GM12878 (cell line): ENCODE measurements around the gene ACSM6. TPM values are rescaled to one million over a fixed set of nuclear protein-coding genes. Genes with fewer than 3 reads are reported as not detected.
A peak's percentile ranks its signal among the peaks of the same experiment; 100 is the strongest.

Experiments
- ATAC-seq: fragments of 200-7000 bp; cut with Tn5 transposase; 3 replicates; pipeline ENCODE4 v1.9.1; 2020; ENCODE audit warnings: mild to moderate bottlenecking, moderate library complexity
- BruUV-seq: library from RNA; stranded (reverse); fragments of 400-500 nt; replicated peaks from 2 replicates; lab custom pipeline; 2021; lab: Mats Ljungman, UMichigan
- CTCF ChIA-PET: fragments of 300-600 bp; sonication (Branson Sonifier 250); formaldehyde crosslinking; extraction: SDS; loops from one replicate; lab custom pipeline; 2021; ENCODE audit warnings: inconsistent platforms; lab: Yijun Ruan, JAX
- POLR2A ChIA-PET: fragments of 350-600 bp; formaldehyde crosslinking; extraction: SDS; loops from one replicate; lab custom pipeline; 2021; ENCODE audit warnings: inconsistent platforms; lab: Charles Lee
- RAD21 ChIA-PET: fragments of 300-600 bp; sonication (Branson Sonifier 250); formaldehyde crosslinking; loops from one replicate; lab custom pipeline; 2023; ENCODE audit warnings: antibody characterized with exemption; ENCODE audit not compliant: unreplicated experiment; lab: Charles Lee
- SMC1A ChIA-PET: fragments of 300-600 bp; sonication (Branson Sonifier 250); formaldehyde crosslinking; loops from one replicate; lab custom pipeline; 2023; ENCODE audit not compliant: unreplicated experiment, uncharacterized antibody; lab: Charles Lee
- DNase-seq: peaks from one replicate; pipeline ENCODE4 v3.0.0-alpha.2; 2011; ENCODE audit warnings: low read depth, low spot score
- FAIRE-seq: peaks from 3 replicates; lab custom pipeline; 2011; peaks lifted over from hg19 to GRCh38; lab: Jason Lieb, UNC
- H2AFZ ChIP-seq: 2 replicates; pipeline ENCODE4 v1.6.0; 2011; ENCODE audit warnings: low read depth, low read length, control low read depth; ENCODE audit not compliant: control insufficient read depth
- H3K27ac ChIP-seq: 2 replicates; pipeline ENCODE4 v1.5.1; 2011; ENCODE audit warnings: control low read depth; ENCODE audit not compliant: control insufficient read depth, insufficient read depth
- H3K27me3 ChIP-seq, 2 experiments: replicated peaks in 1 of 2; 2 replicates each; pipeline versions ENCODE4 v1.6.0 to v1.6.1; 2011; ENCODE audit warnings: low read length in 1 of 2; ENCODE audit not compliant: control insufficient read depth in 2 of 2, insufficient read depth in 2 of 2
- H3K36me3 ChIP-seq, 2 experiments: 2 replicates each; pipeline ENCODE4 v1.5.1; 2011; ENCODE audit warnings: low read length in 1 of 2; ENCODE audit not compliant: control insufficient read depth in 2 of 2, insufficient read depth in 2 of 2
- H3K4me1 ChIP-seq: 2 replicates; pipeline ENCODE4 v1.6.1; 2011; ENCODE audit warnings: mild to moderate bottlenecking, low read length, moderate library complexity, mixed read lengths; ENCODE audit not compliant: control insufficient read depth, insufficient read depth
- H3K4me2 ChIP-seq: 2 replicates; pipeline ENCODE4 v1.6.0; 2011; ENCODE audit warnings: control low read depth; ENCODE audit not compliant: control insufficient read depth, insufficient read depth
- H3K4me3 ChIP-seq: fragments of 200-600 bp; sonication (generic); 2 replicates; pipeline ENCODE4 v1.5.1; 2016
- H3K79me2 ChIP-seq: 2 replicates; pipeline ENCODE4 v1.6.0; 2011; ENCODE audit warnings: low read length; ENCODE audit not compliant: control insufficient read depth, insufficient read depth
- H3K9ac ChIP-seq: 2 replicates; pipeline ENCODE4 v1.8.0; 2011; ENCODE audit warnings: low read length, control low read depth, mixed read lengths; ENCODE audit not compliant: control insufficient read depth, insufficient read depth
- H3K9me3 ChIP-seq: replicated peaks from 3 replicates; pipeline ENCODE4 v1.5.1; 2011; ENCODE audit warnings: mild to moderate bottlenecking, low read length; ENCODE audit not compliant: control insufficient read depth, insufficient read depth
- H4K20me1 ChIP-seq: 2 replicates; pipeline ENCODE4 v1.6.0; 2011; ENCODE audit not compliant: control insufficient read depth, insufficient read depth
- CTCF ChIP-seq, 3 experiments: IDR thresholded peaks in 2 of 3; conservative IDR thresholded peaks in 1 of 3; 2 replicates each; pipeline ENCODE4 v1.5.1; 2011; ENCODE audit warnings: low read depth in 3 of 3, low read length in 3 of 3, mild to moderate bottlenecking in 3 of 3, control low read depth in 2 of 3, moderate library complexity in 2 of 3, inconsistent platforms in 1 of 3, mixed read lengths in 1 of 3; ENCODE audit not compliant: control insufficient read depth in 2 of 3, insufficient read depth in 1 of 3; ENCODE audit errors: extremely low read depth in 1 of 3
- RAD21 ChIP-seq: IDR thresholded peaks from 2 replicates; pipeline ENCODE4 v1.6.1; 2011; ENCODE audit warnings: mild to moderate bottlenecking, low read depth, low read length, moderate library complexity; ENCODE audit not compliant: insufficient read depth
- USF2 ChIP-seq: IDR thresholded peaks from 2 replicates; pipeline ENCODE4 v1.6.1; 2011; ENCODE audit warnings: low read depth, low read length, improper control_type of control experiment, borderline replicate concordance
- ZNF207 ChIP-seq: fragments of 450-650 bp; IDR thresholded peaks from 2 replicates; pipeline ENCODE4 v1.6.1; 2014; ENCODE audit warnings: antibody characterized with exemption, mild to moderate bottlenecking, borderline replicate concordance
- ZNF384 ChIP-seq: IDR thresholded peaks from 2 replicates; pipeline ENCODE4 v1.6.1; 2012; ENCODE audit warnings: low read depth, mild to moderate bottlenecking, low read length, improper control_type of control experiment, borderline replicate concordance
- WGBS: methylation state at CpG from one replicate; pipeline ENCODE4 v1.1.6; 2016; ENCODE audit warnings: low lambda C conversion rate; ENCODE audit not compliant: insufficient replicate concordance, insufficient coverage; ENCODE audit errors: missing lambda C conversion rate; 5-methylcytosine and 5-hydroxymethylcytosine counted together
- in situ Hi-C: fragments of 300-500 bp; cut with MboI; formaldehyde crosslinking; loops from 9 replicates; pipeline ENCODE4 v1.14.3; 2018; ENCODE audit warnings: mixed read lengths
- intact Hi-C: fragments of 100-400 bp; cut with micrococcal nuclease; formaldehyde crosslinking; loops from one replicate; pipeline ENCODE4 v1.14.2; 2022; ENCODE audit not compliant: unreplicated experiment
- polyA plus RNA-seq, 11 experiments: library from polyadenylated mRNA; depleted of rRNA in 4 of 11; unstranded in 6 of 11; stranded (reverse) in 5 of 11; fragments of >200 nt; fragmentation: Nextera tagmentation in 4 of 11; fragmentation: Illumina TruSeq in 1 of 11; extraction: Ambion mirVana in 4 of 11; extraction: Trizol in 1 of 11; gene quantifications; 1 replicate in 1 of 11; 2 replicates in 10 of 11; pipeline versions ENCODE4 v1.2.1 to v1.2.3, GENCODE V29; 2011 to 2016; ENCODE audit warnings: inconsistent platforms in 2 of 11, missing spikeins in 2 of 11, low read depth in 1 of 11
- total RNA-seq, 4 experiments: library from RNA; depleted of rRNA in 3 of 4; stranded (reverse); fragments of >200 nt in 3 of 4; fragmentation: Illumina TruSeq in 1 of 4; extraction: Trizol in 1 of 4; gene quantifications; 2 replicates each; pipeline versions ENCODE4 v1.2.1 to v1.2.3, GENCODE V29; 2013 to 2021

ACSM6 gene
- total and polyA plus RNA-seq, 10 of the 15 experiments (the other 5 are each of a cell fraction or from before 2014, with no cell fraction given) = 0.06 to 0.21 (median 0.20) TPM; not detected in 7

GRCh38 chr10:95208702-95209391 is 14.8 kb downstream of the ACSM6 start:
- no peaks in the 10 kb centered on the region for H3K9me3 ChIP-seq
- no peaks in the 10 kb centered on the region for H3K36me3 ChIP-seq
- in situ Hi-C loops (no loop called here), intact Hi-C loops (no loop called here)
- ChIA-PET POLR2A (no interaction called here), RAD21 (no interaction called here), SMC1A (interaction anchor here (1.3 to 3.0 kb wide), 2 partner anchors 34 to 155 kb away, joined by 4 to 13 read pairs; no protein-coding TSS in a partner anchor), CTCF (interaction anchor here (0.6 to 1.1 kb wide), 6 partner anchors 28 to 156 kb away, joined by 3 to 14 read pairs (median 4); no protein-coding TSS in a partner anchor)
- H3K27me3 ChIP-seq = no peaks in the 10 kb centered on the region
- no TSS peak for BruUV-seq
- no peaks in the 10 kb centered on the region for H3K4me1 ChIP-seq
- no peak overlapping the region for H3K9ac ChIP-seq
- H3K4me3 ChIP-seq = no peak overlapping the region
- WGBS = 53% methylated on average over 8 of the region's 8 CpGs
- no peaks in the 10 kb centered on the region for H3K79me2 ChIP-seq
- peak; percentile 14; the same call in 1 of the 3 replicates for ATAC-seq
- no peak for TF ChIP-seq USF2
- TF ChIP-seq ZNF207 = no peak
- peak in 1 of 3 experiments; percentile 15; a peak in 2 of 6 replicates for TF ChIP-seq CTCF (IDR thresholded peaks at IDR 0.05 in 2 of 3, conservative IDR thresholded peaks at IDR 0.05 in 1 of 3; ENCODE audit: control insufficient read depth in 2 of 3, extremely low read depth in 1 of 3, insufficient read depth in 1 of 3, low read depth in 3 of 3, low read length in 3 of 3)
- TF ChIP-seq ZNF384 = peak; percentile 95
- TF ChIP-seq RAD21 = peak; percentile 22; the same call in 1 of the 2 replicates
- DNase-seq = no peak
- H3K27ac ChIP-seq = no peak overlapping the region
- FAIRE-seq = no peak
- no peaks in the 10 kb centered on the region for H4K20me1 ChIP-seq
- no peak overlapping the region for H3K4me2 ChIP-seq
- no peak overlapping the region for H2AFZ ChIP-seq
